ENCODE results near the gene PDE4B. TPM values are rescaled to one million over a fixed set of nuclear protein-coding genes. Genes with fewer than 3 reads are reported as not detected.

Gene PDE4B
- total RNA-seq, 1 donor from 2014 or later, result 12.0 TPM

DNA sequence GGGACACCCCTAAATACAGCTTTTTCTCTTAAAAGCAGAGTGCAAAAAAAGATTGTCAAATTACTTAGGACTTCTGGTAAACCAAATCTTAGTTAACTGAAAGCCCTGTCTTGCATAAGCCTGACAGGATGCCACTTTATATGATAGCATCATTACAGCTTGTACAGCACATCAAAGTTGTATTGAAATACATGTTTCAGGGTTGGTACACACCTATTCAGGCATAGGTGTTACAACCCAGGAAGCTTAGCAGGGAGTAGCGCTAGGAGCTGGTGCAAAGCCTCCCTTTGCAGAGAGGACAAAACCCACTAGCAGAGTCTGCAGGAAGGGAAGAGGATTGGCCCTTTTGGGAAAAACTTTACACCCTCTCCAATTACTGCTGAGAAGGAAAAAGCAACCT is 482.4 kb downstream of the PDE4B start:
- intact Hi-C loops (cut with DNase I), result no loop called here
- no peak for DNase-seq (ENCODE audit: missing footprints)
- ATAC-seq, result no peak

- peak; percentile 48 for ATAC-seq
- intact Hi-C loops (cut with DNase I), result no loop called here
- no peak for DNase-seq (ENCODE audit: missing footprints)
These were observed 482.9 kb downstream of the PDE4B start for GRCh38 chr1:66275601-66276023.

- ATAC-seq (no peak), DNase-seq (ENCODE audit: missing footprints) (no peak)
- intact Hi-C loops (cut with DNase I), result no loop called here
These were observed 483.5 kb downstream of the PDE4B start for GRCh38 chr1:66276218-66276617.

- DNase-seq (ENCODE audit: missing footprints) (no peak), ATAC-seq (no peak)
These were observed 485.7 kb downstream of the PDE4B start for GRCh38 chr1:66278260-66279021.

DNA sequence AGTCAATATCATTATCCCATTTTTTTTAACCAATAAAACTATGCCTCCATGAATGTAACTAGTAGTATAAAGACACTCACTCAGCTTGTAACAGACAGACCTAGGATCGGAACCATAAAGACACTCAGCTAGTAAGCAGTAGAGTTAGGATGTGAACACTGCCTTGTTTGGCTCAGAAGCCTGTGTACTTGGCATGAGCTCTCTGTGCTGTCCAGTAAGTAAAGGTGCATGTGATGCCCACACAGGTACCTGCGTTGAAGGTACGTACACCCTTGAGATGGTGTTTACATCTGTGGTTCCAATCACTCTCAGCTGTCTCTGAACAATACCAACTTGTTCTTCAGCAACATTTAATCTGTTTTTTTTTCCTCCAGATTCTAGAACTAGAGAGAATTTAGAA is 489.1 kb downstream of the PDE4B start:
- intact Hi-C loops (cut with DNase I), result no loop called here
- ATAC-seq, result no peak
- no peak for DNase-seq (ENCODE audit: missing footprints)

More at GRCh38 chr1:66278260-66279021, 485.7 kb downstream of the PDE4B start:
- intact Hi-C loops (cut with DNase I), result no loop called here

- ATAC-seq, result peak; percentile 54
- intact Hi-C loops (cut with DNase I), result no loop called here
- no peak for DNase-seq (ENCODE audit: missing footprints)
These were observed 489.7 kb downstream of the PDE4B start for GRCh38 chr1:66282343-66282852.

- intact Hi-C loops (cut with DNase I), result no loop called here
- no peak for ATAC-seq
- DNase-seq (ENCODE audit: missing footprints), result no peak
These were observed 490.4 kb downstream of the PDE4B start for GRCh38 chr1:66282891-66283621.

GRCh38 chr1:66283622-66284041 is 490.9 kb downstream of the PDE4B start:
- DNase-seq (ENCODE audit: missing footprints) (no peak), ATAC-seq (no peak)
- intact Hi-C loops (cut with DNase I), result no loop called here

DNA sequence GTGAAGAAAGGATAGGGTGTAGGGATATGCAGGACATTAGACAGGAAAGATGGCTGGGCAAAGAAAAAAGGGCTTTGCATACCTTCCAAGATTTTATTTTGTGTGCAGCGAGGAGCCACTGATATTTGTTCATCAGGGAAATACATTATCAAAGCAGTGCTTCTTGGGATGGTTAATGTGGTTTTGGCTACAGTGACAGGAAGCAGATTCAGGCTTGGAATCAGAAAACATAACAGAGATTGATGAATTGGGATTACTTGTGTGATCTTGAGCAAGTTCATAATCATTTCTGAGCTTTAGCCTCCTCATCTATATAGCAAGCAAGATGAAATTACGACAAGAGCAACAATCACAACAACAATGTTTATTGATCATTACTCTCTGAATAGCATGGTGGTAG is 492.1 kb downstream of the PDE4B start:
- intact Hi-C loops (cut with DNase I), result no loop called here
- DNase-seq (ENCODE audit: missing footprints) (no peak), ATAC-seq (no peak)

- DNase-seq (ENCODE audit: missing footprints) (no peak), ATAC-seq (no peak)
- intact Hi-C loops (cut with DNase I), result no loop called here
These were observed 493.0 kb downstream of the PDE4B start for GRCh38 chr1:66285618-66286270.

GRCh38 chr1:66286307-66286706 is 493.6 kb downstream of the PDE4B start:
- ATAC-seq (no peak), DNase-seq (ENCODE audit: missing footprints) (no peak)

DNA sequence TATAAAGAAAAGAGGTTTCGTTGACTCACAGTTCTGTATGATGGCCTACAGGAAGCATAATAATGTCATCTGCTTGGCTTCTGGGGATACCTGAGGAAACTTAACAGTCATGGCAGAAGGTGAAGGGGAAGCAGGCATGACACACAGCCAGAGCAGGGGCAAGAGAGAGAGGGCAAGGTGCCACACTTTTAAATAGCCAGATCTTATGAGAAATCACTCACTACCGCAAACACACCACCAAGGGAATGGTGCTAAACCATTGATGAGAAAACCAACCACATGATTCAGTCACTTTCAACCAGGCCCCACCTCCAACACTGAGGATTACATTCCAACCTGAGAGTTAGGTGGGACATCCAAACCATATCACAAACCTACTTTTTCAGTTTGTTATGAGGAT is 495.4 kb downstream of the PDE4B start:
- ATAC-seq (no peak), DNase-seq (ENCODE audit: missing footprints) (no peak)
- intact Hi-C loops (cut with DNase I), result no loop called here

More at GRCh38 chr1:66286307-66286706, 493.6 kb downstream of the PDE4B start:
- intact Hi-C loops (cut with DNase I), result no loop called here

DNA sequence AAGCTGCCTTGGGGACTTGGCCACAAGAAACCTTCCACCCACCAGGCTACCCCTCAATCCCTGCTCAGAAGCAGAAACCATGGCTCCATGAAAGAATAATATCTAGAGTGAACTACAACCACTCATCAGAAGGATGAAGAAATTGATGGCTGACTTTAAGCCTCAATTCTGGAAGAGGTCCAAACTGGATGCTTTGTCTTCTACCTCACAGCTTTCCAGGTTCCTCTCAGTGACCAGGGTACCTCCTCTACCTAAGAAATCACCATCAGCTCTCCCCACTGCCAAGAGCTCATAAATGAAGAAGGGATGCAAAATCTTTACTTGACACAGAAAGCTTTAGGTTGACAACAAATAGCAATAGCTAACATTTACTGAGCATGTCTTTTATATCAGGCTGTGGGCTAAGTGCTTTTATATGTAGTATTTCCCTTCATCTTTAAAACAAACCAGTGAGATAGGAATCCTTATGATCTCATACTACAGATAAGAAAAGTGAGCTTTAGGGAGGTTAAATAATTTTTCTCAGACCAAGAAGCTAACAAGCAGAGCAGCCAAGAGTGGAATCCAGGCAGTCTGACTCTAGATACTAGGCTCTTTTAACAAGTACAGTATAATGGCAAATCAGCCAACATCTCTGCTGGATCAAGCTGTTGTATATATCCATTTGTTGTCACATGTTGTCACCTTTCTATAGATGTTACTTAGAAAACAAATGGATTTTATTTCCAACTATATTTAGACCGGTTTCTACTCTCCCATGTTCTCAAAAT is 498.3 kb downstream of the PDE4B start:
- intact Hi-C loops (cut with DNase I), result no loop called here
- DNase-seq (ENCODE audit: missing footprints), result no peak
- no peak for ATAC-seq

DNA sequence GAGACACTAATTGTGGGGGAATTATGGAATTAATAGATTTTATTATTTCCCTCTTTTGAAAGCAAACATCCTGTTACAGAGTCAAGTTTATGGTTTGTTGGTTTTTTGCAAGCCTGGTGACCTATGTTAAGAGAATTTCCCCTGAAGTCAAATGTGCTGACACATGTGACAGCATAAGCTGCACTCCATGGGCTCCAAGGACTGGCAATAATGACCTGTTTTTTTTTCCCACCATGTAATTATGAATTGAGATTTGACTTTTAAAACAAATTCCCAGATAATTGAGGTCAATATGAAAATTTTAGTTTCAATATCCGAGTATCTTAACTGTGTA is 498.8 kb downstream of the PDE4B start:
- ATAC-seq (no peak), DNase-seq (ENCODE audit: missing footprints) (no peak)
- intact Hi-C loops (cut with DNase I), result no loop called here

- no peak for ATAC-seq
- intact Hi-C loops (cut with DNase I), result no loop called here
These were observed 499.6 kb downstream of the PDE4B start for GRCh38 chr1:66292305-66292704.

DNA sequence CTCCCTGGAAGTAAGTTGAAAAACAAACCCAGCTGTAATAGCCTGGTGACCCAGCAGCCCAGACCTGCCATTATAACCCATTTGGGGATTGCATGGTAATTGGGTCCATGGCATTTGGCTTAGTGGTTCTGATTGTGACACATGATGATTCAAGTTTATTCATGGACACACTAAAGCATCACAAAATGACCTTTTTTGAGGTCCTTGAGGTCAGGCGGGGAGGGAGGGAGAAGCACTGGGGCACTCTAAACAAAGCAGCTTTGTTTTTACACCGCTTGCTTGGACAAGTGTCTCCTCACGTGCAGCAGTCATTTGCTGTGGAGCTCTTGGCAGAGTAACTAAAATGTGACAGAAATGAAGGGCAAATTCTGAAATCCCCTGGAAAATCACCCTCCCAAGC is 500.2 kb downstream of the PDE4B start:
- ATAC-seq, result peak; percentile 32
- DNase-seq (ENCODE audit: missing footprints), result no peak
- intact Hi-C loops (cut with DNase I), result no loop called here

More at GRCh38 chr1:66292305-66292704, 499.6 kb downstream of the PDE4B start:
- no peak for DNase-seq (ENCODE audit: missing footprints)

- ATAC-seq, result peak; percentile 58
- DNase-seq (ENCODE audit: missing footprints), result no peak
- intact Hi-C loops (cut with DNase I), result no loop called here
These were observed 502.1 kb downstream of the PDE4B start for GRCh38 chr1:66294707-66295370.

GRCh38 chr1:66295803-66296202 is 503.1 kb downstream of the PDE4B start:
- no peak for DNase-seq (ENCODE audit: missing footprints)
- ATAC-seq, result no peak

More at GRCh38 chr1:66295803-66296202, 503.1 kb downstream of the PDE4B start:
- intact Hi-C loops (cut with DNase I), result no loop called here

Measured in Right ventricle myocardium inferior (tissue), 1 donor.